ENCODE measurements around the gene N4BP3.
"Not testable (repeated sequence)": the region's sequence is repeated elsewhere in the genome, so short reads cannot be mapped to it uniquely, and the experiment has no call there.

Gene N4BP3

GRCh38 chr5:178080618-178081410 lies 32.5 kb upstream of the N4BP3 start:
- no peak for DNase-seq (ENCODE audit: extremely low read depth, insufficient read length)
- no peaks in the 10 kb centered on the region for H3K27me3 ChIP-seq (replicated peaks; ENCODE audit: control insufficient read depth, insufficient read depth, low read length)
- no peak for TF ChIP-seq CTCF (IDR thresholded peaks at IDR 0.05; ENCODE audit: insufficient read depth, low read length, poor library complexity, severe bottlenecking)
- H3K36me3 ChIP-seq (ENCODE audit: control insufficient read depth, insufficient read depth, low read length), result no peaks in the 10 kb centered on the region
- no peak overlapping the region for H3K4me3 ChIP-seq (replicated peaks; ENCODE audit: low read depth, low read length)

GRCh38 chr5:178081571-178082243 lies 31.6 kb upstream of the N4BP3 start:
- H3K4me3 ChIP-seq (replicated peaks; ENCODE audit: low read depth, low read length), result no peak overlapping the region
- no peak for DNase-seq (ENCODE audit: extremely low read depth, insufficient read length)
- no peaks in the 10 kb centered on the region for H3K27me3 ChIP-seq (replicated peaks; ENCODE audit: control insufficient read depth, insufficient read depth, low read length)
- no peaks in the 10 kb centered on the region for H3K36me3 ChIP-seq (ENCODE audit: control insufficient read depth, insufficient read depth, low read length)
- TF ChIP-seq CTCF (IDR thresholded peaks at IDR 0.05; ENCODE audit: insufficient read depth, low read length, poor library complexity, severe bottlenecking), result no peak

GRCh38 chr5:178083922-178084321 lies 29.4 kb upstream of the N4BP3 start:
- no peak for TF ChIP-seq CTCF (IDR thresholded peaks at IDR 0.05; ENCODE audit: insufficient read depth, low read length, poor library complexity, severe bottlenecking)
- DNase-seq (ENCODE audit: extremely low read depth, insufficient read length), result no peak
- no peaks in the 10 kb centered on the region for H3K27me3 ChIP-seq (replicated peaks; ENCODE audit: control insufficient read depth, insufficient read depth, low read length)
- no peaks in the 10 kb centered on the region for H3K36me3 ChIP-seq (ENCODE audit: control insufficient read depth, insufficient read depth, low read length)
- H3K4me3 ChIP-seq (replicated peaks; ENCODE audit: low read depth, low read length), result no peak overlapping the region

- H3K36me3 ChIP-seq (ENCODE audit: control insufficient read depth, insufficient read depth, low read length), result no peaks in the 10 kb centered on the region
- no peak overlapping the region for H3K4me3 ChIP-seq (replicated peaks; ENCODE audit: low read depth, low read length)
- TF ChIP-seq CTCF (IDR thresholded peaks at IDR 0.05; ENCODE audit: insufficient read depth, low read length, poor library complexity, severe bottlenecking), result no peak
- DNase-seq (ENCODE audit: extremely low read depth, insufficient read length), result no peak
- no peaks in the 10 kb centered on the region for H3K27me3 ChIP-seq (replicated peaks; ENCODE audit: control insufficient read depth, insufficient read depth, low read length)
These were observed 28.0 kb upstream of the N4BP3 start for GRCh38 chr5:178085316-178085715.

- no peak for TF ChIP-seq CTCF (IDR thresholded peaks at IDR 0.05; ENCODE audit: insufficient read depth, low read length, poor library complexity, severe bottlenecking)
- Histone ChIP-seq H3K27me3 (replicated peaks; ENCODE audit: control insufficient read depth, insufficient read depth, low read length) (no peaks in the 10 kb centered on the region), H3K4me3 (replicated peaks; ENCODE audit: low read depth, low read length) (no peak overlapping the region), H3K36me3 (ENCODE audit: control insufficient read depth, insufficient read depth, low read length) (no peaks in the 10 kb centered on the region)
- no peak for DNase-seq (ENCODE audit: extremely low read depth, insufficient read length)
These were observed 27.1 kb upstream of the N4BP3 start for GRCh38 chr5:178086266-178086665.

GRCh38 chr5:178087199-178087598 lies 26.1 kb upstream of the N4BP3 start:
- not testable (repeated sequence) for H3K4me3 ChIP-seq (replicated peaks; ENCODE audit: low read depth, low read length); H3K27me3 ChIP-seq (replicated peaks; ENCODE audit: control insufficient read depth, insufficient read depth, low read length); H3K36me3 ChIP-seq (ENCODE audit: control insufficient read depth, insufficient read depth, low read length); DNase-seq (ENCODE audit: extremely low read depth, insufficient read length)

All from GM06990 (cell line).